COLO668 (cell line): Measurements from ENCODE around the gene AHCYL2.
"Not testable (repeated sequence)": the region's sequence is repeated elsewhere in the genome, so short reads cannot be mapped to it uniquely, and the experiment has no call there.

Source experiments
- DNase-seq: peaks from one replicate; lab custom pipeline; 2025; ENCODE audit not compliant: unreplicated experiment; lab: John Stamatoyannopoulos, UW

The AHCYL2 gene

GRCh38 chr7:129376778-129377700 lies 152.2 kb downstream of the AHCYL2 start:
- no peak for DNase-seq

DNA sequence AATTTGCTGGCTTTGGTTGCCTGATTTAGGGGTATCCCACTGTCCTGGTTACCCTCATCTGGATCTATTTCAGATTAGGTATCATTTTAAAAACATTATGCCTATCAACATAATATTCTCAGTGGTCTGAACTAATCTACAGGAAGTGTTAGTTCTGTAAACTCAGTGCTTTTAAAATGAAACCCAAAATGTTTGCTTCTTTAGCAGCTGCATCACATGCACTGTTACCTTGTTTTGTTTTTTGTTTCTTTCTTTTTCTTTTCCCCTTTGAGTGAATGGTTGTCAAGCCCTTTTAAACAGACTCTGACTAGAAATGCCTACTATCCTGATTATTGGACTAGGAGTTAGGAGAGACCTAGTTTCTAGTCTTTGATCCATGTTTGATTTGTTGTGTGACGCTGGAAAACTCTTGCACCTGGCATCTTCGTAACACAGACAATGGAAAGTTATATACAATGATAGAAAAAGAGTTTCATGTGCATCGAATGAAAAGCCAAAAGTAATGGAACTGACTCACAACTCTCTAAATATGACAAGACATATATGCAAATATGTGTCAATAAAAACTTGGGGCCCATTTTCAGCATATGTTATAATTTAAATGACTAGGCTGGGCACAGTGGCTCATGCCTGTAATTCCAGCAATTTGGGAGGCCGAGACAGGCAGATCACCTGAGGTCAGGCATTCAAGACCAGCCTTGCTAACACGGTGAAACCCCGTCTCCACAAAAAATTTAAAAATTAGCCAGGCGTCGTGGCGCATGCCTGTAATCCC lies 157.1 kb downstream of the AHCYL2 start:
- DNase-seq: no peak

GRCh38 chr7:129383542-129384132 lies 158.8 kb downstream of the AHCYL2 start:
- DNase-seq: no peak

DNA sequence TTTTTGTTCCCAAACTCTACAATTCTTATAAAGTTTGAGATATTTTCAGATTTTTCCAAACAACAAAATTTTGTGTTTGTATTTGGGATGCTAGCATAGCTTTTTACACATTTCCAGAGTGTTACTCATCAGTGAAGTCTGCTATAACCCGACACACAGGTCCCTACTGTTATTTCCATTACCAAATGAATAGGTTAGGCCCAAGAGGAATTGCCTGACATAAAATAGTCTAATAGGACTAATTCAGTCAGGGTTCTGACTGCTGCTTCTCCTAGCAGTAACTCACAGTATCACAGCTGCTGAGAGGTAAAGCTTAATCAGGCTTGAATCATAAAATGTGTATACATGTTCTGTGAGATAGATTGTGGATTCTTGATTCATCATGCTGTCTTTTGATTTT lies 160.3 kb downstream of the AHCYL2 start:
- DNase-seq: no peak

- DNase-seq: no peak
Observed at GRCh38 chr7:129385598-129385997, 160.8 kb downstream of the AHCYL2 start.

DNA sequence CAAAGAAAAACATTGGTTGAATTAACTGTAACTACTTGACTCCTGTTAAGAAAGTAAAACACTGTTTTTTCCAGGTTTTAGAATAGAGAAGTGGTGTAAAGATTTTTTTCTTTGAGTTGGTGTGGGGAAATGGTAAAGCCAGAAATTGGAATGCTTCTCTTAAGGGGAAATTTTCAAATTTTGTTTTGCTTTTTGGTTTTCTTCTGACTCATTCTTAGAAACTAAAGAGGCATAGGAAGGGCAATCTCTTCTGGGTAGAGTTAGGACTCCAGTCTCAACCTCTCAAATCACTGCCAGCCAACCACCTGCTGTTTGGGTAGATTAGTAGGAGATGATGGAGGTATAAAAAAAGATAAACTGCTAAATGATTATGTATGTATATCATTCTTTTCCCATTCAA lies 161.7 kb downstream of the AHCYL2 start:
- no peak for DNase-seq

DNA sequence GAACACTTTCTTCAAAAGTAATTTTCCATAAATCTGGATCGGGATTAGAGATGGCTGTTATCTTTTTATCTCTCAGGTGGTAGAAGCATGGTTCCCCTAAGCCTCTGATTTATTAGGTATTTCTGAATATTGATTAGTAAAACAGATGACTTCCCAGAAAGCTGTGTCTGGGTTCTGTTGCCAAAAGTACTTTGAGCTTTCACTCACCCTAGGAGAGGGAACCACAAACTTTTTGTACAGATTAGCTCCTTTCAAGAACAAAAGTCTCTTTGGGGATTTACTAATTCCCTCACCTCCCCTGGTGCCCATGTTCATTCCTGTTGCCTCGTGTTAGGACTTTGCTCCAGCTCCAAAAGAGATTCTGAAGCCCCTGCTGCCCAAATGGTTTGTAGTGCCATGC lies 162.7 kb downstream of the AHCYL2 start:
- DNase-seq: no peak

DNA sequence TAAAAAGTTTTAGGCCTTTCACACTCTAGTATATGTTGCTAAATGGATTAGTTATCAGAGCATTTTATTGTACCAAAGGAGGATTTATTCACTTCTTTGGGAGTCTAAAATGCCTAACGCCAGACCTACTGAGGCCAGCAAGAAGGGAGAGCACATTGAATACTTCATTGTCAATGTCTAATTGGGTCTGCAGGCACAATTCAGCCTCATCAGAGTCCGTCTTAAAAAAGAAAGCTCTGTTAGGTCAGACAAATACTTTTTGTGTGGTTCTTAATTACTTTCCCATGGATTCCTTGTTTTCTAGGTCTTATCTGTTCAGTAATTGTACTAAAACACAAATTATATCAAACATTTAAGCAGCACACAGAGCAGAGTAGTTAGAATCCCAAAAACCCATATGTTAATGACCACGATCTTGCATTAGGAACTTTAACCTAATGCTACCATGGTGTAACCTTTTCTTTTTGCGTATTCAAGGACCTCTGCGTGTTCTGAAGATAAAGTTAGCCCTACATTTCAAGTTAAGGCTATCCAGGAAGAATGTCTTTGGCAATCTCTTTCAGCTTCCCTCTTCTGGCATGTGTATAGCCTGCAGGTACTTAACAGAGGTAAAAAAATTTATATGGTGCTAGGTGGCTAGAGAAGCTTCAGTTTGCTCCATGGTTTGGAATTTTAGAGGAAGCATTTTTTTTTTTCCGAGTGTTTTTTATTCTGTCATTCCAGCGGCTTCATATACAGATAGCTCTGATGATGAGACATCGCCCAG lies 163.7 kb downstream of the AHCYL2 start:
- no peak for DNase-seq

DNA sequence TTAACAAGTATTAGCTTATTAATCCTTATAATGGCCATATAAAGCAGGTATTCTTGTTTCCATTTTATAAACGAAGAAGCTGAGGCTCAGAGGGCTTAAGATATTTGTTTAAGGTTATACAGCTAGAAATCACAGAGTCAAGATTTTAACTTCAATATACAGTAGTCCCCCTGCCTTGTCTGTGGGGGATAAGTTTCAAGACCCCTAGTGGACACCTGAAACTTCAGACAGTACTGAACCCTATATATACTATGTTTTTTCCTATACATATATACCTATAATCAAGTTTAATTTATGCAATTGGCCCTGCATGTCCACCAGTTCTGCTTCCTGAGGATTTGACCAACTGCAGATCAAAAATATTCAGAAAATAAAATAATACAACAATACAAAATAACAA lies 165.0 kb downstream of the AHCYL2 start:
- no peak for DNase-seq

GRCh38 chr7:129390314-129390713 lies 165.5 kb downstream of the AHCYL2 start:
- DNase-seq: no peak

GRCh38 chr7:129391546-129392171 lies 166.8 kb downstream of the AHCYL2 start:
- DNase-seq: no peak

GRCh38 chr7:129393255-129393654 lies 168.4 kb downstream of the AHCYL2 start:
- no peak for DNase-seq

- DNase-seq: no peak
Observed at GRCh38 chr7:129394101-129394500, 169.3 kb downstream of the AHCYL2 start.

DNA sequence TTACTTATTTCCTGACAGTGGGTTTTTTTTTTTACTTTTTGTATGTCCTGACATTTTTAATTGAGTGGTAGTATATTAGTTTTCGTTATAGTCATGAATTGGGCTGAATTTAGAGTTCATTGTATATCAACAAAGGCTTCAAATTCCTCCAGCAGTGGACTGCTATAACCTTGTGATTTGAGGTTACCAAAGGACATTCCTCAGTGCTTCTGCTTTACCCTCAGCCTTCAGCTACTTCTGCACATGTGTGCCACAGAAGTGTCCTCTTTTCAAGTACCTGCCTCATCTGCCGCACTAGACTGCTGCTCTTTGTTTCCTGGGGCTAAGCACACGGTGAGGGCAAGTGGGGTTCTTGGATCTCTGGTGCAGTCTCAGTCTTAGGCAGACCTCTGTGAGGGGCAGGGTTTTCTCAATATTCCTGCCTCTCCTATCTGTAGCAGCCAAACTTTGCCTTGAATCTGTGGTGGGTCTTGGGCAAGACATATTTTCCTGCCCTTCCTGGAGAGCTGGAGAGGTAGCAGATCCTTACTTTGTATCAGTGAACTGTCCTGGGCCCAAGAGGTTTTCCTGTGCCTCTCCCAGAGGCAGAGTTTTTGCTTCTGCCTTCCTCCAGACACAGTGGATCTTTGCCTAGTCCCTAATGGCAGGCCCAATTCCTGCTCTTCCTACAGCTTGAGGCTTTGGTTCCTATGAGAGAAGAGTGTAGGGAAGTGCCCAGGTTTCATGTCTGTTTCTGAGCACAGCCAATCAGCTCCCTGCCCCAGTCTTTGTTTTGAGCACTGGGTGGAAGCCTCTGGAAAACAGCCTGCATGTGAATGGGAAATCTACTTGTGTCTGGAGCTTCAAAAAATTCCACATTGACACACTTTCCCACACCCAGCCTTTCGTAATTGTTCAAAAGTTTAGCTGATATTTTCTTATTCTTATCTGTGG lies 170.4 kb downstream of the AHCYL2 start:
- DNase-seq: no peak

GRCh38 chr7:129401228-129401966 lies 176.6 kb downstream of the AHCYL2 start:
- DNase-seq: no peak

DNA sequence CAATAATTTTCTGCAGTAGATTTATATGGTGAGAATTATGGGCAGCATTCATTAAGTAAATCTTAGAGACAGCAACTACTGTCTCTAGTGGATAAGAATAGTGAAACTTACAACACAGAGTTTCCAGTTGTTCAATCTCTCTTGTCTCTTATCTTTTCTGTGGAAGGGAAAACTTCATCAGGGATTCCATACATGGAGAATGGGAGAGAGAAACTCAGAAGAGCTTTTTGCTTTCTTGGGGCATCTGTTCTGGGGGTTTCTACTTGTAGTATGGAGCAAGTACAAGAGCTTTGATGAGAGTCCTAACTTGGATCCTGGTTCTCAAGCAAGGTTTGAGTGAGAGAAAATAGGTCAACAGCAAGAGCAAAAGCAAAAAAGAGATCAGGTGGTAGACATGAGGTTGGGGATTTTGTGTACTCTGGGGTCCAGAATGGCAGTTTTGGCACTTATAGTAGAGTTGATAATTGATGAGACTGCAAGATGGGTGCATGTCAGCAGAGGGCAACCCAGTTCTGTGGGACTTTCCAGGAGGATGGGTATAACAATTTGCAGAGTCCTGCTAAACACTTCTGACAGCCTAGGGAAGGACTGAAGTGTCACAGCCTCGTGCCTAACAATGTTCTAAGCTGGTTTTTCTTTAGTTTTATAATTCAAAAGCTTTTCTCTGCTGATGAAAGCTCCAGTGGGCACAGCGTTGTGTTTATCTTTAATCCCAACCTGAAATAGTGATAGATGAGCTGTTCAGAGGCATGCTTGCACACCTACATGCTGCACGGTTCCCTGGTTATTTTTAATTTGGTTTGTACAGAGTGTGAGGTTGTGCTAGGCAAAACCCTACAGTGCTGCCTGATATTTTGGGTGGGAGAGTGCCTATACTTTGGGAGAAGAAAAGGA lies 177.4 kb downstream of the AHCYL2 start:
- no peak for DNase-seq

DNA sequence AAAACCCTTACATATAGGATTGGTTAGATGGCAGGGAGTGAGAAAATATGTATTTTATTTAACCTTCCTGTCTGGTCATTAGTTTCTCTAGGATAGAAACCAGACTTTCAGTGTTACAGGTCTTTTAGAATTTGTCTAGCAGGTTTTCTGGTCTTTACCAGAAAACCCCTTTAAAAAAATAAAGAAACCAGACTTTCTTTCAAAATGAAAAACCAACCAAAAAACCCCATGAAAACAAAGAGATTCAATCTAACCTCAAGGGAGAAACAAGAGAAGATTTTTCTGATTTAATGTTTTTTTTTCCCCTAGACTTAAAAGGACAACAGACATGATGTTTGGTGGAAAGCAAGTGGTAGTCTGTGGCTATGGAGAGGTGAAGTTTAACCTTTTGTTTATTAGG lies 180.7 kb downstream of the AHCYL2 start:
- DNase-seq: no peak

GRCh38 chr7:129410238-129410637 lies 185.4 kb downstream of the AHCYL2 start:
- DNase-seq: not testable (repeated sequence)
